Measurements from ENCODE around the gene TLL1. TPM values are rescaled to one million over a fixed set of nuclear protein-coding genes. Genes with fewer than 3 reads are reported as not detected.

Gene TLL1
- total RNA-seq = 1 to 10 TPM; 1.7 to 9.6 (median 7.1) TPM

DNA sequence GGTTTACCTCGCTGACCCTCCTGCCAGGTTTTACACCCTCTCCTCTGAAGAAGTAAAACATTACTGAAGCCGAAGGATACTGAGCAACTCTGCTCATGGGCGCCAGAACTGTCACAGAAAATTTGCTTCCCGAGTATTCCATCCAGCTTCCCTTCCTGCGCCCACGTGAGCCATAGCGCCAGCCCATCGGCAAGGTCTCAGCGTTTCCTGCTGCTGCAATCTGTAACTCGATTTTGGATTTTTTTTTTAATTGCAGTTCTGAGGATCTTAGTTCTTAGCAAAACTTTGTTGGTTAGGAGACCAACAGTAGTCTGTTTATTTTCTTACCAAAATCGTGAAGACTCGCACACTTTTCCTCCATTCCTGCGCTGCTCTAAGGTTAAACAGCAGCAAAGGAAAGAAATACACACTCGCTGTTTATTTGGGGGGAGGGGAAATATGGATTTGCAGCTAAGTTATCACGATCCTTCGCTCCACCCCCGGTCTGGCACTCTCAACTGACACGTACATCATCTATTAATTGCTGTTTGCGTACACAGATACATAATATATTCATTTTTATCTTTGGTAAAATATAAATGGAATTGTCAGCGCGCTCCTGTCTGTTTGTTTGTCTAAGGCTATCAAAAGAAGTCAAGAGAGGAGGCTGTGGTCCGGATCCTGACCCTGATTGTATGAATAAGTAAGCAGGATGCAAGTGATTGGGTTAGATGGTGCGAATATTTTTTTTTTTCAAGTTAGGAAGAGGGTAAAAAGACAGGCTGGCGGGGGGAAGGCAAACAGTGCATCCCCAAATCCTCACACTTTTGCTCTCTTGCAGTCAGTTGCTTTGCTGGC lies at the start of gene TLL1:
TSS of gene TLL1 (plus strand) at position 777 of the 837 bp plus-strand sequence. CDS start 668 bp downstream, outside the sequence.
- TF ChIP-seq, protein P1, sequence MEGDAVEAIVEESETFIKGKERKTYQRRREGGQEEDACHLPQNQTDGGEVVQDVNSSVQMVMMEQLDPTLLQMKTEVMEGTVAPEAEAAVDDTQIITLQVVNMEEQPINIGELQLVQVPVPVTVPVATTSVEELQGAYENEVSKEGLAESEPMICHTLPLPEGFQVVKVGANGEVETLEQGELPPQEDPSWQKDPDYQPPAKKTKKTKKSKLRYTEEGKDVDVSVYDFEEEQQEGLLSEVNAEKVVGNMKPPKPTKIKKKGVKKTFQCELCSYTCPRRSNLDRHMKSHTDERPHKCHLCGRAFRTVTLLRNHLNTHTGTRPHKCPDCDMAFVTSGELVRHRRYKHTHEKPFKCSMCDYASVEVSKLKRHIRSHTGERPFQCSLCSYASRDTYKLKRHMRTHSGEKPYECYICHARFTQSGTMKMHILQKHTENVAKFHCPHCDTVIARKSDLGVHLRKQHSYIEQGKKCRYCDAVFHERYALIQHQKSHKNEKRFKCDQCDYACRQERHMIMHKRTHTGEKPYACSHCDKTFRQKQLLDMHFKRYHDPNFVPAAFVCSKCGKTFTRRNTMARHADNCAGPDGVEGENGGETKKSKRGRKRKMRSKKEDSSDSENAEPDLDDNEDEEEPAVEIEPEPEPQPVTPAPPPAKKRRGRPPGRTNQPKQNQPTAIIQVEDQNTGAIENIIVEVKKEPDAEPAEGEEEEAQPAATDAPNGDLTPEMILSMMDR (IDR thresholded peaks at IDR 0.05; ENCODE audit: low read depth) = no peak

DNA sequence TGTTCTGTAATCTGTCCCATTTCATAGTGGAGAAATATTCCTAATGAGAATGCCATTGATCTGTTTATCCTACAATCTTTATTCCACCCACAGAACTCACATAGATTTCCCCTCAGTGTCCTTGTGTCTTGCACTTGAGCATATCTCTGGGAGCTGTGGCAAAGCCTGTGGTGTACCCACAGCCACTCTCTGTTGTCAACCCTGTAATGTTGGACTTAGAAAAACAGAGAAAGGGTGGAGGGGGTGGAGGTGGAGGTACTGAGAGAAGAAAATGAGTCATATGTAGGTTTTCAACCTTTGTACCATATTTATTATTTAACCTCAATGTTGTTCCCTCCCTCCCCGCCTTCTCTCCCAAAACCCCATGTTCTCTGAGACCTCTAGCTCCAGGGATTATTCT lies 46.9 kb upstream of the TLL1 start:
- TF ChIP-seq, protein P1 (IDR thresholded peaks at IDR 0.05; ENCODE audit: low read depth) = no peak

DNA sequence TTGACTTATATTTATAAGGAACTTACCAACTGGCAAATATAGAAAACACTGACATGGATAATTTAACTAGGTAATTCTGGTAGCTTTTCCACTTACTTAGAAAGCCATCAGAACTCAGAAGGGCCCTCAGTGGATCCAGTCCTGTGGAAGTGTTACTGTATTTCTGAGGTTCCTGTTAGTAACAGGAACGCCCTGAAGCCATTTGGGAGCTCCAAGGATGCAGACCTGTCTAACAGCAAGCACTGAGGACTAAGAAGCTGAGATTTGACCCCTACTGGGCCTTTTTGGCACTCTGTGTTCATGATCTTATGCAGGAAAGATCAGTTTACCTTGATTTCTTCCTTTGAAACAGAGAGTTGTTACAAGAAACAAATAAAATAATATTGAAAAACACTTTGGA lies 46.0 kb upstream of the TLL1 start:
- TF ChIP-seq, protein P1 (IDR thresholded peaks at IDR 0.05; ENCODE audit: low read depth) = no peak

DNA sequence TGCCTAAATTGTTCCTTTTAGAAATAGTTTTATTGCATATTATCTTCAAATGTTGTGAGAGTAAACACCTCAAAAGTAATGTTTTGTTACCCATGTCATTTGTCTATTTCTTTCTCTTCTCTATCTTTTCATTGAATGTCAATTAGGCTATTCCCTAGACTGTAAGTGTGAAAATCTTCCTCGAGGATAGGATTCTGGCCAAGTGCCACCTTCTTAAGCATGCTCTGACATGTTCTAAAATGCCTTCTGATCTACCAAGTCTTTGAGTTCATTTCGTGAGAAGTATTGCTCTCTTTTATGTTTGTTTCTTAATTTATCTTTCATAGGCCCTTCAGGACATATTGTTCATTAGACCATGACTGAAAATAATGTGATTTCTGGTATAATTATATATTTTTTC lies 44.1 kb upstream of the TLL1 start:
- TF ChIP-seq, protein P1 (IDR thresholded peaks at IDR 0.05; ENCODE audit: low read depth) = no peak

DNA sequence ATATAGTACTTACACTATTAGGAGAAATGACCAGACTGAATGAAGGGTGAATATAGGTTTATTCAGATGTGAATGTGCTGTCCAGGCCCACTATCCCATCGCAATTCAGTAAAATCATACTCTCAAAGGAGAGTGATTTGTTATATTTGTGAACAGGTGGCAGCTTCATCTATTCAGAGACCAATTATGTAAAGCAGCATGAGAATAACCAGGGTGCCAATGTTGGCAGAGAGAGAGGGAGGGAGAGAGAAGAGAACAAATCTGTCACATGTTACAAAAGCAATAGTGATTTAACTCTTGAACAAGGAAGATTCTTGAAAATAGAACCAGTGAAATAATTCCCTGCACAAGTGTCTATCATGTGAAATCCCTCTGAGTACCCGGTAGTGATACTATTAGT lies 38.9 kb upstream of the TLL1 start:
- TF ChIP-seq, protein P1 (IDR thresholded peaks at IDR 0.05; ENCODE audit: low read depth) = no peak

DNA sequence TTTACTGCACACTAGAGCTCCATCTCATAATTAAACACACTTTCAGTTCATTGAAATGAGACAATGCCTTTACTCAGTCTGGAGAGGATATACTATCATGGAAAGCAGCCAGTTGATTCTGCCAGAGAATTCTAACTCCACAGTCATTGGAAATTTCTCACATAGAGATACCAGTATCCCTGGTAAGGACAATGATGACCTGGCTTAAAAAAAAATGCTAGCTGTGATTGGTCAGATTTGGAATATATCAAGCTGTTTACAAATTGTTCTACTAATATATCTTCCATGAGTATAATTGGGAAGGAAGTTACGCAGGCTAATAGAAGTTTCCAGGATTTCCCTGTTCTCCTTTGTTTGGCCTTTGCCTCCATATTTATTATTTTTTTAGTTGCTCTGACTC lies 34.5 kb upstream of the TLL1 start:
- TF ChIP-seq, protein P1 (IDR thresholded peaks at IDR 0.05; ENCODE audit: low read depth) = no peak

DNA sequence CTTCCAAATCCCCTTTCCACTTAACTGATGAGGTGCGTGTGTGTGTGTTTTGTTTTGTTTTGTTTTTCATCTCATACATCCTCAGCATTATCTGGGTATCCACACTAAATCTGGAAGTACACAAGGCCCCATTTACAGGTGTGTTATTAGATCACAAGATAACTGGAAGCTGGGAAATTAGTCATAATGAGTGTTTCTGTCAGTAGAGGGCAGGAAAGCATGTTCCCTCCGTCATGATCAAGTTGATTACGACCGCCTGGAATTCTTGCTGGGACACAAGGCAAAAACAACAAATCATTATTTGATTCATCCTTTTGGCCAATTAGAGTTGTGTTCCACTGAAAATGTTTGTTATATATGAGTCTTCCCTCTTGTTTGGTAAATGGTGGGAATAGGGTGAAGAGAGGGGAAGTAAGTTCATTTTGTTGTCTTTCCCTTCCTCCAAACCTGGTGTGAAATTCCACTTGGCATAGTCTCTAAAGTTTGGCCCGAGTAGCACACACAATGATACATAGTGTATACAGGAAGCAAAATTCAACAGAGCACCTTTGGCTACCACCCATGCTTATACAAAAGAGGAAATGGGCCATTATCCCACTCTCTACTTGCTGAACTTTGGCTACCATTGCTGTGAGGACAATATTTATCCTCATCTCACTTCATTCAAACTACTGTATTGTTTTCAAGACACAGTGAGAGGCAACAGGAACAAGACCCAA lies 33.3 kb upstream of the TLL1 start:
- TF ChIP-seq, protein P1 (IDR thresholded peaks at IDR 0.05; ENCODE audit: low read depth) = no peak
